ENCODE measurements around the gene LATS2. TPM values are rescaled to one million over a fixed set of nuclear protein-coding genes. Genes with fewer than 3 reads are reported as not detected.

Gene LATS2
- total RNA-seq, 2 donors from 2014 or later: 40.1 to 59.2 TPM

GRCh38 chr13:21075379-21076249, 14.2 kb upstream of the LATS2 start:
- Histone ChIP-seq H3K4me3 (peak overlapping the region; percentile 87), H3K36me3 (no peaks in the 10 kb centered on the region), H3K27me3 (replicated peaks; ENCODE audit: insufficient read depth) (no peaks in the 10 kb centered on the region), H3K27ac (peak overlapping the region; percentile 33 to 70), H3K9me3 (no peaks in the 10 kb centered on the region), H3K4me1 (ENCODE audit: control insufficient read depth in 1 of 2, low read depth in 2 of 2) (peaks cover 20 to 28% of the 10 kb centered on the region in 2 donors)
- no peak for DNase-seq (ENCODE audit: low spot score)
- no peak for ATAC-seq (ENCODE audit: insufficient number of reproducible peaks, low FRiP score, low read depth)
- TF ChIP-seq, protein P1, sequence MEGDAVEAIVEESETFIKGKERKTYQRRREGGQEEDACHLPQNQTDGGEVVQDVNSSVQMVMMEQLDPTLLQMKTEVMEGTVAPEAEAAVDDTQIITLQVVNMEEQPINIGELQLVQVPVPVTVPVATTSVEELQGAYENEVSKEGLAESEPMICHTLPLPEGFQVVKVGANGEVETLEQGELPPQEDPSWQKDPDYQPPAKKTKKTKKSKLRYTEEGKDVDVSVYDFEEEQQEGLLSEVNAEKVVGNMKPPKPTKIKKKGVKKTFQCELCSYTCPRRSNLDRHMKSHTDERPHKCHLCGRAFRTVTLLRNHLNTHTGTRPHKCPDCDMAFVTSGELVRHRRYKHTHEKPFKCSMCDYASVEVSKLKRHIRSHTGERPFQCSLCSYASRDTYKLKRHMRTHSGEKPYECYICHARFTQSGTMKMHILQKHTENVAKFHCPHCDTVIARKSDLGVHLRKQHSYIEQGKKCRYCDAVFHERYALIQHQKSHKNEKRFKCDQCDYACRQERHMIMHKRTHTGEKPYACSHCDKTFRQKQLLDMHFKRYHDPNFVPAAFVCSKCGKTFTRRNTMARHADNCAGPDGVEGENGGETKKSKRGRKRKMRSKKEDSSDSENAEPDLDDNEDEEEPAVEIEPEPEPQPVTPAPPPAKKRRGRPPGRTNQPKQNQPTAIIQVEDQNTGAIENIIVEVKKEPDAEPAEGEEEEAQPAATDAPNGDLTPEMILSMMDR (IDR thresholded peaks at IDR 0.05): no peak

DNA sequence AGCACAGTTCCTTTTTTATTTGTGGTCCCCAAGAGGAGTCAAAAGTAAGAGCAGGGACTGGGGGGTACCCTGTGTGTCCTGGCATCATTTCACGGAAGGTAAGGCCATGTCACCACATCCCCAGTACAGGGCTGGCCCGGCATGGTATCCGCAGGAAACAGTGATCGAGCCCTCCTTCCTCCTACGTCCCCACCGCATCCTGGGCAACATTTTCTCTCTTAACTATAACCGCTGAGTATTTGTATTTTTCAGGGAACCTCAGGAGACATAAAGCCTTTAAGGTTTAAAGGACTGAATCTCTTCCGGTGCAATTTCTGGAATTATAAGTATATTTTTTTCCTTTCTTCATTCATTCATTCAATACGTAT, 13.6 kb upstream of the LATS2 start:
- DNase-seq (ENCODE audit: low spot score) (no peak), ATAC-seq (ENCODE audit: insufficient number of reproducible peaks, low FRiP score, low read depth) (no peak)
- H3K4me1 ChIP-seq (ENCODE audit: control insufficient read depth in 1 of 2, low read depth in 2 of 2): peaks cover 16 to 22% of the 10 kb centered on the region in 2 donors
- peak overlapping the region; percentile 87 for H3K4me3 ChIP-seq
- H3K9me3 ChIP-seq: no peaks in the 10 kb centered on the region
- H3K27ac ChIP-seq: peak overlapping the region; percentile 34 to 70
- TF ChIP-seq, protein P1 (IDR thresholded peaks at IDR 0.05): no peak
- H3K36me3 ChIP-seq: no peaks in the 10 kb centered on the region
- no peaks in the 10 kb centered on the region for H3K27me3 ChIP-seq (replicated peaks; ENCODE audit: insufficient read depth)

- ATAC-seq (ENCODE audit: insufficient number of reproducible peaks, low FRiP score, low read depth): peak; percentile 9
- TF ChIP-seq, protein P1 (IDR thresholded peaks at IDR 0.05): no peak
- Histone ChIP-seq H3K27me3 (replicated peaks; ENCODE audit: insufficient read depth) (no peaks in the 10 kb centered on the region), H3K9me3 (no peaks in the 10 kb centered on the region), H3K27ac (peak overlapping the region; percentile 34 to 70), H3K4me3 (peak overlapping the region; percentile 87), H3K36me3 (no peaks in the 10 kb centered on the region), H3K4me1 (ENCODE audit: control insufficient read depth in 1 of 2, low read depth in 2 of 2) (peaks cover 15 to 21% of the 10 kb centered on the region in 2 donors)
- no peak for DNase-seq (ENCODE audit: low spot score)
Observed at GRCh38 chr13:21074546-21074945, 13.2 kb upstream of the LATS2 start.

- no peak for ATAC-seq (ENCODE audit: insufficient number of reproducible peaks, low FRiP score, low read depth)
- TF ChIP-seq, protein P1 (IDR thresholded peaks at IDR 0.05): no peak
- Histone ChIP-seq H3K4me3 (no peak overlapping the region), H3K36me3 (no peaks in the 10 kb centered on the region), H3K27ac (no peak overlapping the region), H3K9me3 (no peaks in the 10 kb centered on the region), H3K4me1 (ENCODE audit: control insufficient read depth in 1 of 2, low read depth in 2 of 2) (peaks cover 10 to 11% of the 10 kb centered on the region in 2 donors), H3K27me3 (replicated peaks; ENCODE audit: insufficient read depth) (no peaks in the 10 kb centered on the region)
- DNase-seq (ENCODE audit: low spot score): no peak
Observed at GRCh38 chr13:21071924-21072323, 10.5 kb upstream of the LATS2 start.

DNA sequence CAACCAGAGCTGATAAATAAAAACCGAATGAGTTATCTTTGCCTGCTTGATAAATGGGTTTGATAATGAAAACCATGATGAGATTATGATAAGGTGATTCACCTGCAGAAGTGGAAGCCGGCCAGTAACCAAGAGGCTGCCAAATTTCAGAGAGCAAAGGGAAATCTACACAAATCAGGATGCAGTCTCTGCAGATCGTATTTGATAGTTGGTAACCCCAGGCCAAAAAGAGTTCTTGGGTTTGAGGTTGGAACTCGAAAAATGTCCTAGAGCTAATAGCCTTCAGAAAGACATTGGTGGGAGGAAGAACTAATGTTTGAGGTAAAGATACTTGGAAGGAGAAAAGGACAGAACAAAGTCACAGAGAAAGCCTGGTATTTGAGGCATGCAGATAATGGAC, 9.6 kb upstream of the LATS2 start:
- Histone ChIP-seq H3K27ac (no peak overlapping the region), H3K4me1 (ENCODE audit: control insufficient read depth in 1 of 2, low read depth in 2 of 2) (peaks cover 10 to 11% of the 10 kb centered on the region in 2 donors), H3K36me3 (no peaks in the 10 kb centered on the region), H3K27me3 (replicated peaks; ENCODE audit: insufficient read depth) (no peaks in the 10 kb centered on the region), H3K9me3 (no peaks in the 10 kb centered on the region), H3K4me3 (no peak overlapping the region)
- DNase-seq (ENCODE audit: low spot score) (no peak), ATAC-seq (ENCODE audit: insufficient number of reproducible peaks, low FRiP score, low read depth) (no peak)
- TF ChIP-seq, protein P1 (IDR thresholded peaks at IDR 0.05): no peak
